Raji (cell line): ENCODE data around the gene FBXO36.
A peak's percentile ranks its signal among the peaks of the same experiment; 100 is the strongest.

Experiments used
- POLR2A ChIP-seq: IDR thresholded peaks from 2 replicates; pipeline ENCODE4 v1.6.1; 2011; ENCODE audit warnings: low read depth, low read length, control low read depth; ENCODE audit not compliant: insufficient read depth

FBXO36 gene, protein sequence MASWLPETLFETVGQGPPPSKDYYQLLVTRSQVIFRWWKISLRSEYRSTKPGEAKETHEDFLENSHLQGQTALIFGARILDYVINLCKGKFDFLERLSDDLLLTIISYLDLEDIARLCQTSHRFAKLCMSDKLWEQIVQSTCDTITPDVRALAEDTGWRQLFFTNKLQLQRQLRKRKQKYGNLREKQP

DNA sequence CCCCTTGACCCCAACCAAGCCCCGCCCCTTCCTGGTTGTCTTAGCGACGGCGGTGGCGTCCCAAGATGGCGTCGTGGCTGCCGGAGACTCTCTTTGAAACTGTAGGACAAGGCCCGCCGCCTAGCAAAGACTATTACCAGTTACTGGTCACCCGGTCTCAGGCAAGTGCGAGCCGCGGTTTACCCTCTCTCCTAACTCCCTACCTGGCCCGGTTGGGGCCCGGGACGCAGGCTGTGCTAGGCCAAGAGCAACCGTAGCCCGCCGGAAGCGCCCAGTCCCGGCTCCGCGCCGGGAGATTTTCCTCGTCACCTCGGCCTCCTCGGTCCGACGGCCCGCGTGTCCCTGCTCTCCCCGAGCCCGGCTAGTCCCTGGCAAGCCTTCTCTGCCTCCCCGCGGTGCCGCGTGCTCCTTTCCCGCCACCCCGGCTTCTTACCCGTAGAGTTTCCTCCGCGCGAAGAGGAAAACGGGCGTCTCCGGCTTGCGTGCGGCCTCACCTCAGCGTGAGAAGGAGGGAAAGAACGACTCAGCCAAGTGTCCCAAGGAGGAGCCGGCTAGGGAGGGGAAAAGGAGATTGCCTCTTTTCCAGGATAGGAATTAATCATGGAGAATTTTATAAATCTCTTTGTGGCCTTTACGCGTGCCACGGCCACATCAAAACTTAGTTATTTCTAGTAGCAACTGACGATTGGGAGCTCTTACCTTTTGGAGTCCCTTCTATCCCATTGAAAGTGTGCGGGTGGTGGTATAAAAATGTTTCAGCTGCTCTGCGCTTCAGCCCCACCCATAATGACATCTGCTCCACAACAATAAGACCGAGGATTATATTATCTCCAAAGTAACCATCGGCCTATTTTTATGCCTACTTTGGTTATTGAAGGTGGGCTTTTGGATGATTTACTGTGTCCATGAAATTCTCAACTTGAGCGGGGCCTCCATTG, at the start of gene FBXO36:
Gene FBXO36 (plus strand): TSS at position 55 of the 938 bp plus-strand sequence. CDS start 11 bp downstream, at position 66.
- TF ChIP-seq POLR2A = 0 out of 2 replicates have a peak, but pooled peaks have one; percentile 5

DNA sequence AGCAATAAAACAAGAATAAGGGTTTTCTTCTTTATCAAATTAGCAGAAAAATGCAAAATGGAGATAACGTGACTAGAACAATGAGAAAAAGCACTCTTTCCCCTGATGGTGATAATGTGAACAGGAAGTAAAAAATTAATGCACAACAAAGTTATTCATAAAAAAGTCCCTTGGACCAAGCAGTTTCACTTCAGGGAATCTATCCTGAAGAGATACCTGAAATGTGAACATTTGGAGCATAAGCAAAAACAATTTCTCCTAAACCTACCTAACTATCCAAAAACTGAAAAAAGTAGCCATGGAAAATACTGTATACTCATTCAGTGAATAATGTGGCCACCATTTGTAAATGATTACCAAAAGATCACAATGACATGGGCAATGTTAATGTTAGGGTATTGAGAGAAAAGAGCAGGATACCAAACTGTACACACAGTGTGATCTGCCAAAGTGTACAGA, 49.2 kb upstream of the FBXO36 start:
- TF ChIP-seq POLR2A = no peak

DNA sequence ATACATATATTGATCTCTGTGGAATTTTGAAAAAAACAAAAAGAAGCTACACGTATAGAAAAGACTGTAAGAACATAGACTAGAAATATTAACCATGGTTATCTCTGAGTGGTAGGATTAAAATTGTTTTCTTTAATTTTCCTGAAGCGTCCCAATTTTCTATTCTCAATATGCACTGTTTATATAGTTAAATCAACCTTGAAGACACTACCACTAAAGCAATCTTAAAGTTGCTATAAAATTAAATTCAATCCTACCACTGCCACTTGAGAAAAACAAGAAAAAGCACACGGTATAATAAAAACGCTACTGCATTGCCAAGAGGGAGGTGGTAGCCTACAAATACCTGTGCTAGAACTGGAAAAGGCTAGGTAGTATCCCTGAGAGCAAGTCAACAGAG, 47.7 kb upstream of the FBXO36 start:
- TF ChIP-seq POLR2A = no peak

DNA sequence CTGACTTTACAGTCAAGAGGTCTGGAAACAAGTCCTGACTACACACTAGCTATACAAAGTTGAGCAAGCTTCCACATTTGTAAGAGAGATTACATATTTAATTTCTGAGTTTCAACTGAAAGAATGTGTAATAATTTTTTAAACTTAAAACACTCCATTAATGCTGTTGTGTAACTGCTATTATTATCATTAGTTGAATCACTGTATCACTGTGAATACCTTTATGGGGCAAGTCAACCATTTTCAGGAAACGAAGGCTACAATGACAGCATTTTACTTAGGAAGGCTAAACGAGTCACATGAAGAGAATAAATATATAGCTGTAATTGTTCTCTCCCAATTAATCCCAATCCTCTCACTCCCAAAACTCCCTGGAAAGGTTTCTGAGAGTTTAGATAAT, 46.8 kb upstream of the FBXO36 start:
- TF ChIP-seq POLR2A = no peak

DNA sequence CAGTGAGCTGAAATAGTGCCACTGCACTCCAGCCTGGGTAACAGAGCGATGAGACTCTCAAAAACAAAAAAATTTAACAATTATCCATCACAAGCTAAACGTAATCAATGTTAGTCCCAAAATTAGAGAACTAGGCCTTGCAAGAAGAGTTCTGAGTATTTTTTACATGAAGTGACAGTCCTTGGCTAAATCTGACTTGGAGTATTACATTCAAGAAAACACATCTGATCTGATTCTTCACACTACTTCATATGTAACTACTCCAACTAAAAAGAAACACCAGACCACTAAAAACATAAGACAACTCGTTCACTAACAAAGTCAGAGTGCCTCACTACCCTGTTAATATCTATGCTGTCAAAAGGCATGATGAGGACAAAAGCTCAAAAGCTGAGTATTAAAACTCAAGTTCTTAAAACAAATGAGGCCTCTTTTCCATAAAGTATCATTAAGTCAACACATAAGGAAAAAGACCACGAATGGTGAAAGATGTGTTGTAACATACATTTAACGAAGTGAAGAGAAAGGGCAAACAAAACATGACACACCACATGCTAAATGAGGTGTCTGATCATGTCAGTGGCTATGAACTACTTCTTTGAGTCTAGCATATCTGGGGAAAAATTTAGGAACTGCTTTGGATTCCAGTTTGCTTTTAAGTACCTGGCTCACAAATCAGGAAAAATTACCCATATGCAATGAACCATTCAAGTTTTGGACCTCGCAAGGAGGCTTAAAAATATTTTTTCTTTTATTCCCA, 42.9 kb upstream of the FBXO36 start:
- TF ChIP-seq POLR2A = no peak

DNA sequence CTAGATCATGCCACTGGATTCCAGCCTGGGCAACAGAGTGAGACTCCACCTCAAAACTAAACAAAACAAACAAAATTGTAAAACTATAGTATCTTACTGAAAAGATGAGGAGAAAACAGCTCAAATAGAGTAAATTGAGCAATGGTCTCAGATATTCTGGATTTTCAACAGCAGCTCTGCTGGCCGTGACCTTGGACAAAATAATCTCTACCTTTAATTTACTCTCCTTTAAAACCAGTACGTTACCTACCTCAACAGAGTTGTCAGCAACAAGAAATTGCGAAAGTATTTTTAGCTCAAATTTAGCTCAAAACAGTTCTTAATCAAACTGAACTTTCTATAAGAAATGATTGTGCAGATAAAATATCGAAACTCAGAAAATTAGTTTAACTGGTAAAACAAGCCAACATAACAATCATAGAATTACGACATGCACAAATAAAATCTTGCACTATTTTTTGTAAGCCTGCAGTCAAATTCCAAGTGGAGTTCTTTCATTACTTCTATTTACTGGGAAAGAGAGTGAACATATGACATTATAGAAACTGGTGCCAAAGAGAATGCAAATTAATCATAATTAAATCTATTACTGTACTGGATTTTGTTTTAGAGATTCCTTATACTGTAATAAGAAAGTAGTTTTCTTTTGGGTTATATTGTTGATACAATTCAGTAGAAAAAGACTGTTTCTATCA, 41.3 kb upstream of the FBXO36 start:
- TF ChIP-seq POLR2A = no peak

DNA sequence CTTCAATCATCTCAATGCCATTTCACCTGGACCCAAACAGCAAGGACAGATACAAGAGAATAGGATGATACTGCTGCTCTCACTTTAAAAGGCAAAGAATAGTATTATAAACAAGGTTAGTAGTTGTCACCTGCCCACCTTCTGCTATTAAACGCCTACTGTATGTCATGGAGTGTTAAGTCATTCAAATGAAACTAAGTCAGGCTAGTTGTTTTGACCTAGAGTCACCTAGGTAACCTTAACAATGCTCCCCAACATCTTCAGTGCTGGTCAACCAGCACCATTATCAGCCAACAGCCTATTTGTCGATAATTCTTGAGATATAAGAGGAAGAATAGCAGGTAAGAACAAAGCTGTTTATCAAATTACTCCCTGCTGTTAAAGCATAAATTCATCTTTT, 39.7 kb upstream of the FBXO36 start:
- TF ChIP-seq POLR2A = no peak

DNA sequence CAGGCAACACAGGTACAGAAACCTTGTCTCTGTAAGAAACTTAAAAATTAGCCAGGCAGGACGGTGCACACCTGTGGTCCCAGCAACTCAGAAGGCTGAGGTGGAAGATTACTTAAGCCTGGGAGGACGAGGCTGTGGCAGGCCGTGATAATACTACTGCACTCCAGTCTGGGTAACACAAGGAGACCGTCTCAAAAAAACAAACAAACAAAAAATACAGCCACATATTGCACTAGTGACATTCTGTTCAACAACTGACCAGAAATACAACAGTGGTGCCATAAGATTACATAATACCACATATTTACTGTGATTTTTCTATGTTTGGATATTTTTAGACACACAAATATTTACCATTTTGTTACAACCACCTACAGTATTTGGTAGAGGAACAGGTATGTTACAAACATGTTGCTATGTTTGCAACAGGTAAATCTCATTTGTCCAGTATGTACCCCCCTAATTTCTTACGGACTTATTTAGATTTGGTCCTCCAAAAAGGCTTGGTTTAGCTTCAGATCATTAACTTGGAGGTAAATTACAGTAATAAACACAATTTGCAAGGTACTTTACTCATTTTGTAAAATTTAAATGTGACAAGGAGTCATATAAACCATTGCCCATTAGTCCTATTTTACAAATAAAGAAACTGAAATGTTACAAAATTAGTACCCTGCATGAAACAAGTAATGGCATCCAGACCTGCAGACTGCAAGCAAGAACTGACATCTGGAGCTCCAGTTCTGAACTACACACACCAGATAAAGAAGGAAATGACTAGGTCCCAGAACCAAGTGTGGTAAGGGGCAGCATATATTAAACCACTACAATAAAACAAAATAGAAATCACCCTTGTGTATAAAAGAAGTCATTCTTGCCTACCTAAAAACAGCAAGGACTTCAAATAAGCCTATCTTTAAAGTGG, 37.3 kb upstream of the FBXO36 start:
- TF ChIP-seq POLR2A = no peak

DNA sequence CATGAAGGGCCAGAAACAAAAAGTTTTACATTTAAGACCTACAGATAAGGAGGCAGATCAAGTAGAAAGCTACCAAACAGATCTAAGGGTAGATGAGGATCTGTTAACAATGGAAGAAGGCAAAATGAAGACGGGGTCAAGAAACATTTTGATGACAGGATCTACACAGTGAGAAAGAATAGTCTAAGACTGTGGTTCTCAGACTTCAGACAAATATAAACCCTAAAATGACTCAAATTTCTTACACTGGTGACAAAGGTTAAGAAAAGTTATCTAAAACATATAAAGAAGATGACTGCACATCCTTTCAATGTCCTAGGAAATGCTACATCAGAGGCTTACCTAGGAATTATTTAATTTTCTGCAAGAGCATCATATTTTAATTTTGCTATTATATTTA, 34.9 kb upstream of the FBXO36 start:
- TF ChIP-seq POLR2A = no peak

DNA sequence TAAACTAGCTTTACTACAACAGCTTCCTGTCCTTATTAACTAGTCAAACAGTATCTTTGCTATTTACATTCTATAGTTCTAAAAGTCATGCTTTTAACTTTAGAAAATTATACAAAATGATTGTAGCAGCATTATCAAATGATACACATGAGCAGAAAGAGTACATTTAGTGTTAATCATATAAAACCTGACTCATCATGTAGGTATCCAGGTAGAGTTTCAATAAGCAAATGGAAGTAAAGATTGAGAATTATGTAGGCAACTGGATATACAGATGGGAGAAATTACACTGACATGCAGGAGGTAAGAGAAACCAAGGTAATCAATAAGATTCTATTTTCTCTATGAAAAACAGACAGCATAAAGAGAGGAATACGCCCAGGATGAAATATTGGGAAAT, 34.3 kb upstream of the FBXO36 start:
- no peak for TF ChIP-seq POLR2A

DNA sequence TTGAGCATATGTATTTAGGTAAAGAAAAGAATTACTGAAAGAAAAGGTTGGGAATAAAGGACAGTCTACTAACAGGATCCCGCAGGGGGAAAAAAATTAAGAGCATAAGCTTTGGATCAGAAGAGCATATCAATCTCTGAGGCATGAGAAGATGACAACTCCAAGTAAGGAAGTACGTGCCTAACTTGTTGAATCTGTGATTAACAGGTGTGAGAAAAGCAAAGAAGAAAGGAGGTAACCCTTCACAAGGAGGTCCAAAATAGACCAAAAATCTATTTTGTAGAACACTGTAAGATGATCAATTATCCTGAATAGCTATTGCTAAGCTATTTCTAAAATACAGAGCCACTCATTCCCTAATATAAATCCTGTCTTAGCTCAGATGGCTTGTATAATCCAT, 33.3 kb upstream of the FBXO36 start:
- TF ChIP-seq POLR2A = no peak

DNA sequence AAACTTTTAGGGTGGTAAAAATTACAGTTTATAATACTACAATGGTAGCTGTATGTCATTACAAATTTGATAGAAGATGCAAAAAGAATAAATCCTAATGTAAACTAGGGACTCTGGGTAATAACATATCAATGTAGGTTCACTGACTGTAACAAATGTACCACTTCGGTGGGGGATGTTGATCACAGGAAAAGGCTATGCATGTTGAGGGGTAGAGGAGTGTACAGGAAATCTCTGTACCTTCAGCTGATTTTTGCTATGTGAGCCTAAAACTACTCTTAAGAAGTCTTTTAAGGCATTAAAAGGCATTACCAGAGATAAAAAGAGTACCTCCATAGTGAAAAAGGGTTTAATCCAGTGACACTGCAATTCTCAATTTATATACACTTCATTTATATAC, 25.4 kb upstream of the FBXO36 start:
- no peak for TF ChIP-seq POLR2A

DNA sequence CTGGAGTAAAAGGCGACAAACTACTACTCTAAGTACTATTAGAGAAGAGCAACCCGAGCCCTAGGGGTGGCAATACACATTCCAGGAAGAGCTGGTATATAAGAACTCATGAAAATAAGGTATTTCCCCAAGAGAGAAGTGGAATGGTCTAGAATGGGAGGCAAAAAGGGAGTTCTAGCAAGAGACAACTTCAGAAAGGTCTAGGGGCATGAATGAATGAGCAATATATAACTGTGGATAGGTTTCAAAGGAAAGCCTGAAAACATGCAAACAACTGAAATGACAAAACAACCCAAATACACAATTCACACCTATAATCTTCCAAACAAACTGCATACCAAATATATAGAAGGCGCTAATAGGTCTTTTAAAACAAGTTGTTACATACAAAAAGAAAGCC, 22.7 kb upstream of the FBXO36 start:
- TF ChIP-seq POLR2A = no peak

DNA sequence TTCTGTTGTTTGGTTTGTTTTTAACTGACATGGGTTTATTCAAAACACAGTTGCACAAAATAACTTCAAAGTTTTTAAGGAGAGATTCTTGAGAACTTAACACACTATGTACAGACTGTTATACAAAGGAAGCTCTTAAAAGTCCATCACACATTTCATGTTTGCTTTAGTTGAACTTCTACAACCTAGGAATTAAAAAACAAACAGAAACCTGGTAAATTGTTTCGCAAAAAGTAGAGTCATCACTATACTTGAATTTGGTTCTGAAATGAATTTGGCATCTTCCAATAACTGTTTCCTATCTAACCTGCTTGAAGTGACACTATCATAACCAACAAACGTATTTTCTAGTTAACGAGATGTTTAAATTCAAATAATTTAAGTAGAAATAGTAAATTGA, 22.3 kb upstream of the FBXO36 start:
- TF ChIP-seq POLR2A = no peak

DNA sequence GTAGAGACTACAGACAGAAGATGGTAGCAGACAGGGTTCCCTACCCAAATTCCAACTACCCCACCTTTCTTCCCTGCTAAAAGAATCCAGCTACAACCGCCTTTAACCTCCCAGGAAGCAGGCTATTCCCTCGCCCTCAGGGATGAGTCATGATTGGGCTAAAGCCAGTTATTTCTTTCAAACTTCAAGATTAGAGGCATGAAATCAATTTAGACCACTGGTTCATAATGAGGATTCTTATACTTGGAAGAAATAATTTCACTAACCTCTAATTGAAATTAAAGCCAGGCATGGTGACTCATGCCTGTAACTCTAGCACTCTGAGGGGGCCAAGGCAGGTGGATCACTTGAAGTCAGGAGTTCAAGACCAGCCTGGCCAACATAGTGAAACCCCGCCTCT, 20.5 kb upstream of the FBXO36 start:
- TF ChIP-seq POLR2A = no peak

DNA sequence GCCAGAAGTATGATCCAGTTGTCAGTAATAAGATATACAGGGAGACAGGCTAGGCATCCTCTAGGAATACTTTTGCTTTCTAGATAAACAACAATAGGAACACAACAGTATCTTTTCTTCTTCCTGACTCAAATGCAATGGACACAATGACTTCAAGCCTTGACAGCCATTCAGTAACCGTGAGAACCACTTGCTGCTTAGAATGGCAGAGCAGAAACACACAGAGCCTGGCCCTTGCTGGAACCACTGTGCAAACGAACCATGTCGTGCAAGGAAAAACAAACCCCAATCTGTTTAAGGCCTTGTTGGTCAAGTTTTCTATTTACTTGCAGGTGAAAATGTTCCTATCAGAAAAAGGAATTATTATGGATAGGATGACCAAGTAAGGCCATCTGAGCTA, 19.3 kb upstream of the FBXO36 start:
- no peak for TF ChIP-seq POLR2A
